Calu3 (cell line): Measurements from ENCODE around the gene LRRC9. TPM values are rescaled to one million over a fixed set of nuclear protein-coding genes. Genes with fewer than 3 reads are reported as not detected.

Experiments
- BruUV-seq: library from RNA; stranded (reverse); fragments of 400-500 nt; replicated peaks from 2 replicates; lab custom pipeline; 2021; lab: Mats Ljungman, UMichigan
- CTCF ChIA-PET: fragments of 300-600 bp; sonication (Branson Sonifier 250); formaldehyde crosslinking; loops from one replicate; lab custom pipeline; 2022; ENCODE audit warnings: antibody characterized with exemption; lab: Charles Lee
- DNase-seq: peaks from one replicate; pipeline ENCODE4 v3.0.0; 2022
- H3K27ac Mint-ChIP-seq: one replicate; pipeline ENCODE4 v1.8.0; 2022; ENCODE audit warnings: mixed read lengths; ENCODE audit not compliant: unreplicated experiment
- H3K27me3 Mint-ChIP-seq: one replicate; pipeline ENCODE4 v1.8.0; 2022; ENCODE audit warnings: mixed read lengths; ENCODE audit not compliant: unreplicated experiment
- H3K36me3 Mint-ChIP-seq: one replicate; pipeline ENCODE4 v1.8.0; 2022; ENCODE audit warnings: mild to moderate bottlenecking, moderate library complexity, mixed read lengths; ENCODE audit not compliant: insufficient read depth, unreplicated experiment
- H3K4me1 Mint-ChIP-seq: one replicate; pipeline ENCODE4 v1.8.0; 2022; ENCODE audit warnings: mild to moderate bottlenecking, low read depth, mixed read lengths; ENCODE audit not compliant: unreplicated experiment
- H3K4me3 Mint-ChIP-seq: one replicate; pipeline ENCODE4 v1.8.0; 2022; ENCODE audit warnings: mild to moderate bottlenecking, low read depth, moderate library complexity, mixed read lengths; ENCODE audit not compliant: unreplicated experiment
- H3K9me3 Mint-ChIP-seq: one replicate; pipeline ENCODE4 v1.8.0; 2022; ENCODE audit warnings: low read depth, mixed read lengths; ENCODE audit not compliant: unreplicated experiment
- CTCF ChIP-seq: fragments of 200-600 bp; IDR thresholded peaks from one replicate; pipeline ENCODE4 v1.8.0; 2022; ENCODE audit warnings: antibody characterized with exemption; ENCODE audit not compliant: unreplicated experiment
- intact Hi-C: fragments of 100-400 bp; cut with micrococcal nuclease; formaldehyde crosslinking; loops from one replicate; pipeline ENCODE4 v1.10.0; 2022; ENCODE audit not compliant: unreplicated experiment
- total RNA-seq: library from RNA; stranded (reverse); gene quantifications from 2 replicates; pipeline ENCODE4 v1.2.3, GENCODE V29; 2022

The LRRC9 gene
- total RNA-seq, 1 experiment from 2014 or later: not detected

GRCh38 chr14:59882957-59883356 is 37.0 kb upstream of the LRRC9 start:
- no peak overlapping the region for H3K4me3 Mint-ChIP-seq
- no peaks in the 10 kb centered on the region for H3K36me3 Mint-ChIP-seq
- no peak overlapping the region for H3K27ac Mint-ChIP-seq
- H3K4me1 Mint-ChIP-seq: no peaks in the 10 kb centered on the region
- CTCF ChIA-PET: interaction anchor here (0.6 kb wide), 1 partner anchor 27 kb away, joined by 3 read pairs; no protein-coding TSS in a partner anchor
- intact Hi-C loops: no loop called here
- TF ChIP-seq CTCF: peak; percentile 43
- DNase-seq: no peak
- peaks cover 41% of the 10 kb centered on the region for H3K27me3 Mint-ChIP-seq
- no peaks in the 10 kb centered on the region for H3K9me3 Mint-ChIP-seq
- BruUV-seq: no TSS peak

- H3K4me1 Mint-ChIP-seq: no peaks in the 10 kb centered on the region
- no peaks in the 10 kb centered on the region for H3K36me3 Mint-ChIP-seq
- no TSS peak for BruUV-seq
- no peak for DNase-seq
- intact Hi-C loops: no loop called here
- no peak overlapping the region for H3K27ac Mint-ChIP-seq
- H3K4me3 Mint-ChIP-seq: no peak overlapping the region
- TF ChIP-seq CTCF: no peak
- CTCF ChIA-PET: no interaction called here
- H3K9me3 Mint-ChIP-seq: no peaks in the 10 kb centered on the region
- peaks cover 24% of the 10 kb centered on the region for H3K27me3 Mint-ChIP-seq
These were observed 29.3 kb upstream of the LRRC9 start for GRCh38 chr14:59890676-59891075.

GRCh38 chr14:59895721-59896120 is 24.2 kb upstream of the LRRC9 start:
- H3K36me3 Mint-ChIP-seq: no peaks in the 10 kb centered on the region
- TF ChIP-seq CTCF: no peak
- DNase-seq: no peak
- H3K27ac Mint-ChIP-seq: no peak overlapping the region
- intact Hi-C loops: loop anchor here (5.0 kb wide), 1 partner anchor 388 kb away; no protein-coding TSS in a partner anchor
- H3K27me3 Mint-ChIP-seq: peaks cover 9% of the 10 kb centered on the region
- BruUV-seq: no TSS peak
- no peaks in the 10 kb centered on the region for H3K9me3 Mint-ChIP-seq
- CTCF ChIA-PET: no interaction called here
- no peak overlapping the region for H3K4me3 Mint-ChIP-seq
- H3K4me1 Mint-ChIP-seq: no peaks in the 10 kb centered on the region

GRCh38 chr14:59897757-59898383 is 22.1 kb upstream of the LRRC9 start:
- Mint-ChIP-seq H3K36me3 (no peaks in the 10 kb centered on the region), H3K4me3 (no peak overlapping the region), H3K27ac (no peak overlapping the region), H3K27me3 (peaks cover 9% of the 10 kb centered on the region), H3K9me3 (no peaks in the 10 kb centered on the region), H3K4me1 (no peaks in the 10 kb centered on the region)
- intact Hi-C loops: loop anchor here (1.0 to 5.0 kb wide), 2 partner anchors 266 to 391 kb away; no protein-coding TSS in a partner anchor
- CTCF ChIA-PET: interaction anchor here (0.8 to 1.5 kb wide), 8 partner anchors 20 to 414 kb away, joined by 3 to 7 read pairs (median 4); partner anchors contain the start of genes JKAMP and L3HYPDH
- no TSS peak for BruUV-seq
- TF ChIP-seq CTCF: peak; percentile 21
- DNase-seq: peak; percentile 42
